NCI-H1105 treated with DMSO at 0.1 percent for 48 hours (cell line): ENCODE data around the gene CDK18.

Experiments
- DNase-seq: peaks from one replicate; lab custom pipeline; 2025; lab: John Stamatoyannopoulos, UW

The CDK18 gene

DNA sequence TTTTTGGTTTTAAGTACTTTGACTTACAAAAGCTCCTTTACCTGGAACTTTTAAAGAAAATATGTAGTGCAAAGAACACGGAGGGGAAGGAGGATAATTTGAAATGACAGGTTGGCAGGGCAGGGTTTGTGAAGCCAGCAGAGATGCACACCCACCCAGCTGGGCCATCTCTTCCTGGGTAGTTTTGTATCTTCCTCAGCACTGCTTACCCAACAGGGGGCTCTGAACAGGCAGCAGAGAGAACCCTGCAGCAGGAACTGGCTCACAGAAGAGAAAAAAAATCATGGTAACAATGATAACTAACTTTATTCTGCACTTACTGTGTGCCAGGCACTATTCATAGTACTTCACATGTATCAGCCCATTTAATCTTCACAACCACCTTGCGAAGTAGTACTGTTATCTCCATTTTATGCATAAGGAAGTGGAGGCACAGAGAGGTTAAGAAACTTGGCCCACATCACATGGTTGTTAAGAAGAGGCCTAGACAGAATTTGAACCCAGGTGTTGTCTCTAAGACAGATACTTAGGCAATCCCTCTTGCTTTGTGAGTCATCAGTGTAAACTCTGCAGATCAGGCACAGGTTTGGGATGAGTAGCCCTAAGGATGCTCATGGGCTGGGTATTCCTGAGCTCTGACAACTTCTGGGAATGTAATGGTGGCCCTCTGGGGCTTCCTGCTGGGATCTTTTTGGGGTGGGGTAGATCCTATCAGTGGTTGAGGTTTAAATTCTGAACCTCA is 66.5 kb downstream of the CDK18 start:
- no peak for DNase-seq

DNA sequence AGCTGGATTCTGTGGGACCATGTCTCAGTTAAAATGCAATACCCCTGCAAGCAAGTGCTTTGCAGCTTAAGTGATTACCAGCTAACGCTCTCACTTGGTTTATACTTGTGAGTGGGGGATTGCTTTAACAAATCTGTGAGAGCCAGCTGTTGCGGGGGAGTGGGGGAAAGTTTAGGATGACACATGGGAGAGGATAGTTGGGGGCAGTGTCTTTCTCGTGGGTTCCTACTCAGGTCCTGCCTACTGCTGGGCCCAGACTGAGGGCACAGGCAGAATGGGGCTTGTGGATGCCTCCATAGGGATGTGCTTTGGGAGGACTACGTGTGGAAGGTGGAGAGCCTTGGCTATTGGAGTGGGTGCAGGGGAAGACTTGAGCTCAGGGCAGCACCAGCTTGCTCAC is 67.3 kb downstream of the CDK18 start:
- no peak for DNase-seq

DNA sequence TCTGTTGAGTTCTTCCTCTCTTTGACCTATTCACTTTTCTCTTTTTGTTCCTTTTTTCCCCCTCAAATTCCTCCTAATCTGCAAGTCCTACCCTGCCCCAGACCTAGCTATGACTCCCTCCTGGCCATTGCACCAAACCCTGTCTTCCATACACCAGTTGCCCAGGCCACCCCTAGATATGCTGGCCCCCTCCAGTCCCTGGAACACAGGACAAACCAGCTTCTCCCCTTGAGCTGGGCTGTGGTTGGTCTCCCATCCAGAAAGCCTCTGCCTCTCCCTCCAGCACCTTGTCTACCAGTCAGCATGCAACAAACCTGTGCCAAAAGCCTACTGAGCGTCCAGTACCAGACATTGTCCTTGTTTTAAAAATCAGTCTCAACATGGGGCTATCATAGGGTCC is 68.0 kb downstream of the CDK18 start:
- DNase-seq: no peak

DNA sequence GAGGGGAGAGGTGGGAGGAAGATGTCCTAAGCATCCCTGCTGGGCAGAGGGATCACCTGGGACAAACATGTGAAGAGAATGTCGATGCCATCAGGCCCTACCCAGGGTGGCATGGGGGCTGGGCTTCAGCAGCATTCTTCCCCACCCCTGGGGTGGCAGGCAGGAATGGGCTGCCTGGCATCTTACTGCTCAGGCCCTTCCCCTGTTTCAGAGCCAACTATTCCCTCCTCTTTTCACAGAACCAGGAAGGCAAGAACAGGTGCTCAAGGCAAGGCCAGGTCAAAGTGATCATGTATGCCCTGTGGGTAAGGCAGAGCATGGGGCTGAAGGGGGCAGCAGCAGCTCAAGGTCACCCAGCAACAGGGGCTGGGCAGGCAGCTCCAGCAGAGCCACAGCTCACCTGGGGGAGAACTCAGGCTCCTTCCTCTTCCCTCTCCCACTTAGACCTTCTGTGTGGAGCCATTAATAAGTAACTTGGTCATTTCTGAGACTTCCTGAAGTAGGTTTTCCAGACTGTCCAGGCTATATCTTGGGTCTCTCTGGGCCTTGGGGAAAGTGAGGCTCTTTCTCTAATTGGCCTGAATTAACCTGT is 70.9 kb downstream of the CDK18 start:
- DNase-seq: no peak

DNA sequence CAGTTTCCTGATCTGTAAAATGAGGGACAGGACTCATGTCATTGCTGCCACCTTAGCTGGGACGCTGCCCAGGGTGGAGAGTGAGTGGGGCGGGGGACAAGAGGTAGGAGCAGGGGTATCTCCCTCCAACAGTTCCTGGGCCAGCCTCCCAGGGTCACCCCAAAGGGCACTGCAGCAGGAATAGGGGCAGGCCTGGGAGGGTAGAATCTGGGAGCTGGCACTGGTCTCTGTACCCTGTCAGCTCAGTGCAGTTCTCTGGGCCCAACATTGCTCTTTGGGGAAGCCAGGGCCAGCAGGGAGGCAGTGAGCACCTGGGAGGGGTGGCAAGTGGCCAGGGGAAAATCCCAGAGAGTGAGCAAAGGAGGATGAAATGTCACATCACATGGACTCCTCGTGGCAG is 71.5 kb downstream of the CDK18 start:
- no peak for DNase-seq

DNA sequence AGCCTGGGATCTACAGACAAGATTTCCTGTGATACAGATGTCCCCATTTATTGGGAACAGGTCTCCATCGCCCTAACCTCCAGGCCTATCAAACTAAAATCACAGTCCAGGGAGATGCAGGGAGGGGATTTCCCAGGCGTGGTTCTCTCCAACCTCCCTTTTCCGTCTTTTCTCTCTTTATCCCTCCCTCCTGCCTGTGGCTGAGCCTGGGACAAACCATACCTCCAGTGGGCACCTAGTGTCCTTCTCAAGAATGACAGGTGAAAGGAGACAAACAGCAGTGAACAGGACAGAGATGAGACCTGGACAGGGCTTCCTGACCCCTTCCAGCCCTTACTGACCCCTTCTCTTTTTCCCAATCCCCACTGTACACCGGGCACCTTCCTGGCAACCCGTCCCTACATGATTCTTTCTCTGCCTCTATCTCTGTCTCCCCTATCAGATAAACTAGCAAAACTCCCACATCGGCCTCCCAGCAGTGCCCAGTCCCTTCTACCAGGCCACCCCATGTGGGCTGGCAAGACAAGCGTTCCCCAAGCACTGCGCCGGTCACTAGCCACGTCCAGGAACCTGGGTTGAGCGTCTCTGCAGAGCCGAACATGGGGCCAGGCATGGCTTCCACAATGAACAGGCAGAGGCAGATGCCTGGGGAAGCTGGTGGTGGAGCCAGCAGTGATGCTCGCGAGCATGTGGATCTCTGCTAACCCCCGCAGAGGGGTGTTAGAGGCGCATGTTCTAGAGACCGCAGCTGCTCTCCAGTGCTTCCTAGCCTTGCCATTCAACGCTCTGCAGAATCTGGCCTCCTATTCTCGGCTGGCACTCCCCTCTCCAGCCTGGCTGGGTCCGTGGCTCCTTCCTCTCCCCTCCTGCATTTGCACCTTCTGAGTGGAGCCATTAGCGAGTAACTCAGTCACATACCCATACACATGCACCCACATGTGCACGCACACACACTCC is 72.6 kb downstream of the CDK18 start:
- DNase-seq: no peak

DNA sequence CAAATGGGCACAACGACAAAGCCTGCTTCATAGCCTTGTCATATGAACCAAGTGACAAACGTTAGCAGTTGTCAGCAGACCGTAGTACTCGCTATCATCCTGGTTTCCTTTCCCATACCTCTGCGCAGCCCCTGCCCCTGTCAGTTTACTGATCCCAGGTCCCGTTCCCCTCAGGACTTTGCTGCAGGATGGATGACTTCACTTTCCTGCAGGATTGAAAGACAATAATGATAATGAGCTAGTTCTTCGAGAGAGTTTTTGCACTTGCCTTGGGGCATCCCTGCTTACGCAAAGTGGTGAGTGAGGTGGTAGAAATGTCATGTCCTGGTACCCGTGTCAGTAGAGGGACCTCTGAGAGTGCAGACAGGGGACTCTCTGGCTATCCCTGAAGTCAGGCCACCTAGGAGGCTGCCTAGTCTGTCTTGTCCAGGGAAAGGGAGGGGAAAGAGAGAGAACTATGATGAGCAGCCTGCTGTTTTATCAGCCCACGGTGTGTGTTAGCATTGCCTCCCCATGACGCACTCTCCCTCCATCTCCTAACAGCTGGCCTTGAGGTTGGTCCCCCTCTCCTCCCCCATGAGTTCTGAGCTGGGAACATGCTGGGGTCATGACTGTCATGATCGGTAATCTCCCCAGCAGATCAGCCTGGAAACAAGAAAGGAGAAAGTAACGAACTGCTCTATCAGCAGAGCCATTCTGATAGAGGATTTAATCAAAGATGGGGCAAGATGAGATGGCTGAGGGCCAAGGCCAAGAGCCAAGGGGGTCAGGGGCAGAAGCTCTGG is 73.6 kb downstream of the CDK18 start:
- DNase-seq: no peak

DNA sequence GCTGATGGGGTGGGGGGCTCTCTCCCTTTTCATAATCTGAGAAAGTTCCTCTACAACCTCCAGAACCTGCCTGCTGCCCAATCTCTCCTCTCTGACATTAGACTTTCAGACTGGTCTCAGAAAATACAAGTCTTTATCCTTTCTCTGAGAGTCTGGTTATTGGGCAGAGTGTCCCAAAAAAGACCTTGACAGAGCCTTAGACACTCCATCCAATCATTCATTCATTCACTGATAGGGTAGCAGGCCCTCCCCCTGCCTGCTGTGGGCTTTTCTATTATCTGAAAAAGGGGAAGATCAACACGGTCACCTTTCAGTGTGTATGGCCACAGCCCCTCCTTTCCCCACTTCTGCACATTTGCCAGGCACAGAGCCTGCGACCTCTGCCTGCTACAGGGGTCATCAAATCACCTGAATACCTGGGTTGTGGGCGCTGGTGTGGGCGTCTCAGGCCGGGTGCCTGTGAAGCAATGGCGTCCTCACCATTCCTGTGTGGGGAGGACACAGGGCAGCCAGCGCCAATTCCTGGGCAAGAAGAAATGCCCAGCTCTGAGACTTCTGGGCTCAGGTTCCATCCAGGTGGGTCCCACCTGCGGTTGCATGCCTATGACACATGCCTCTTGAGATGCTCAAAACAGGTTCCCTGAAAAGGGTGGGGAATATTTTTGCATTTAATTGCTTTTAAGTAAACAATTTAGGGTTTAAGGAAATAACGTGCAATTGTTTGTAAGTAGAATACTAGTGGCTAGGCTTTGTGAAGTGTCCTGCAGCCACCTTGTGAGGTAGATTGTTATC is 74.5 kb downstream of the CDK18 start:
- DNase-seq: no peak

DNA sequence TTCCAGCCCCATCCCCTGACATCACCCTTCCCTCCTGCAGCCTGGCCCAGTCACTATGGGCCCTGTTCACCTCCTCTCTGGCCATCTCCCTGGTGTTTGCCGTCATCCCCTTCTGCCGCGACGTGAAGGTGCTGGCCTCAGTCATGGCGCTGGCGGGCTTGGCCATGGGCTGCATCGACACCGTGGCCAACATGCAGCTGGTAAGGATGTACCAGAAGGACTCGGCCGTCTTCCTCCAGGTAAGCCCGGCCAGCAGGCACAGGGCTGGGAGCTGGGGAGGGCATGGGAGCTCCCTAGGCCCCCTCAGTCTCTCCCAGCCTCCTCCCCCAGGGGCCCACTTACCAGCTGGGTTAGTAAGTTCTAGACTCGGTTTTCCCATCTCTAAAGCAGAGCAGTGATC is 75.2 kb downstream of the CDK18 start:
- DNase-seq: no peak

DNA sequence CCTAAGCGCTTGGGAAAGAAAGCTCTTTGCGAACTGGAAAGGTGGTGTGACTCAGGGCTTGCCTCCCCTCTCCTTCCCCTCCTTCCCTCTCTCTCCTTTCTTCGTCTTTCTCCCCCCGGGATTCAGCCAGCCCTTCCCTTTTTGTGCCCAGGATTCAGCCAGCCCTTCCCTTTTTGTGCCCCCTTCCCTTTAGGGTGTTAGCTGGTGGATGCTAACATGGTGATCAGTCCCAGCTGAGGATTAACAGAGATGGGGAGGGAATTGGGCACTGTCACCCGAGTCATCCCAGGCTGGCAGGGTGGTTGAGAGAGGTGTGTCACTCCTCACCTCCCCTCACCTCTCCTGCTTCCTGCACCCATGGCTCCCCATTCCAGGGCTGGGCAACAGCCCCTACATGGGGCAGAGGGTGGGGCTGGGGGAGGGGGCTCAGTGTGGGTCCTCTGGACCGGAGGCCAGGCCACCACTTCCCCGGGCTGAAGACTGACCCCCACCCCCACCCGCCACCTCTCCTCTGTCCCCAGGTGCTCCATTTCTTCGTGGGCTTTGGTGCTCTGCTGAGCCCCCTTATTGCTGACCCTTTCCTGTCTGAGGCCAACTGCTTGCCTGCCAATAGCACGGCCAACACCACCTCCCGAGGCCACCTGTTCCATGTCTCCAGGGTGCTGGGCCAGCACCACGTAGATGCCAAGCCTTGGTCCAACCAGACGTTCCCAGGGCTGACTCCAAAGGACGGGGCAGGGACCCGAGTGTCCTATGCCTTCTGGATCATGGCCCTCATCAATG is 75.9 kb downstream of the CDK18 start:
- DNase-seq: no peak

DNA sequence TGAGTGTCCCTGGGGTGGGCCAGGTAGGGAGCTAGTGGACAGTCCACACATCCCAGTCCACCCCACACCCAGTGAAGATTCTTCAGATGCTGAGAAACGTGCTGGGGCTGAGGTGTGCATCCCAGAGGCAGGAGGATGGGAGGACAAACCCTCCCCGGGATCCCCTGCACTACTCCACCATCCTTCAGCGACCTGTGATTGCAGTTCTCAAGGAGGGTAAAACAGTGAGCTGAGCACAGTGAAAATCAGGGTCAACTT is 76.4 kb downstream of the CDK18 start:
- DNase-seq: no peak

DNA sequence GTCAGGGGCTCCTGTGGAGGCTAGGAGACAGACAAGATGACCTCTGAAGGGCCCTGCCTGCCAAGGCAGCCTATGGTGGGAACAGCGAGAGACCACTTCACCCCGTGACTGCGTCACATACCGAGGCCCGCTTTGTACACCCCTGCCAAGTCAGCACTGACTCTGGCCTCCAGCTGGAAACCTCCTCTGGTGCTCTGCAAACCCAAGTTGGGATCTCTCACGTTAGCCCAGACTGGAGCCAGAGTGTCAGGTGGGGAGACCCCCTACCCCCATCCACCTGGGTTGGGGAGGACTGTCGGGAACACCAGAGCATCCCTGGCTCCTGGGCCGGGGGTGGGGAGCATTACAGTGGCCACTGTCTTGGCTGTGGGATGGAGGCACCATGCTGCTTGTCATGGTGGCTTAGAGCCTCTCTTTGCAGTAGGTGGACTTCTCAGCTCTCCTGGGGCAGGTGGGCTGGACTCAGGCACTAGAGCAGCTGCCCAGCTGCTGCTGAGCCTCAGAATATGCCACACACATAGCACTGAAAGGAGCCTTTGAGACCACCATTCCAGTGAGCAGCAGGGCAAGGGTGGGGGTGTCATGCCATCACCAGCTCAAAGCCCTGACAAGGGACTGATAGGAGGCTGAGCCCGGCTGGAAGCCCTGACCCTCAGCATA is 77.0 kb downstream of the CDK18 start:
- no peak for DNase-seq

DNA sequence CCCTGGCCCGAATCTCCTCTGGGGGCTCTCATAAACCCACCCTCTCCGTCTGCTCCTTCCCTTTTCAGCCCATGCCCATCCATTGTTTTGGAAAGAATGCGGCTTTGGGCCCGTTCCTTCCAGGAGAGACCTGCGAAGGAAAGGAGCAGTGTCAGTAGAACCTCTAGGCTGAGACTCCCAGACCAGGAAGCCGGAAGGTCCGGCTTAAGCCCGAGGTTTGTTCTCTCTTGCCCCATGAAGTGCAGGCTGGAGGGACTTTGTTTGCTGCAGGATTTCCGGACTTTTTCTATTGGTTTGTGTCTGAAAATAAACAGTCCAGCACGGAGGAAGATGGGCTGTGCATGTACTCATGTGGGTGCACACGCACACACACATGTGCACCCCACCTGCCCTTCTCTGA is 77.6 kb downstream of the CDK18 start:
- DNase-seq: no peak
